Stimulated activated CD4-positive, alpha-beta T cell treated with anti-CD3 and anti-CD28 coated beads, Interleukin-15, amount 100 ng/mL, for 1 hour (primary cell): ENCODE measurements around the gene LUC7L.
"Not testable (repeated sequence)": the region's sequence is repeated elsewhere in the genome, so short reads cannot be mapped to it uniquely, and the experiment has no call there.

Experiments used
- DNase-seq, 2 donors: peaks; one replicate each; pipeline ENCODE4 v3.0.0-alpha.2; 2020; ENCODE audit warnings: low read depth in 1 of 2, low spot score in 1 of 2

The LUC7L gene

DNA sequence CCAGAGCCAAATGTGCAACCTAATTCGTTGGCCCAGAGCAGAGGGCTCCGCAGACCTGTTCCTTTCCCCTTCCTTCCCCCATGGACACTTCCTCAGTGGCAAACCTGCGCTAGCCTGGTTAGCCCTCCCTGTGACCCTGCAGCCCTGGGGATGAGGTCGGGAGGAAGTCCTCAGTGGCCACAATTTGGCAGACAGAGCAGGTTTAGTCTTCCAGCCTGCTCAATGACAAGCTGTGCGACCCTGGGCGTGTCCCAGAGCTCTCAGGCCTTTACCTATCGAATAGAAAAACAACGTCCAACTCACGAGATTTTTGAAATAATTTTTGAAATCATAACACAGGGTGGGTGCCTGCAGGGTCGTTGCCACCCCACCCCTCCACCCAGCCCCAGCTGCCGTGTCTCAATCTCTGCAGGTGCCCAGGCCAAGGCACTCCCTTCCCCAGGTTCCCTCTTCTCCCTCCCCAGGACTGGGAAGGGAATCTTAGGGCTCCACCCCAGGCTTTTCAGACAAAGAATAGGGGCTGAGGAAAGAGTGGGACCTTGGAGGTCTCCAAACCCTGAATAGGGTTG is 62.0 kb downstream of the LUC7L start:
- DNase-seq: no peak

GRCh38 chr16:166375-167121 is 62.7 kb downstream of the LUC7L start:
- DNase-seq: no peak

- DNase-seq: no peak
These were observed 63.5 kb downstream of the LUC7L start, which contains the start of gene HBM for GRCh38 chr16:165539-166374. Gene HBM (plus strand): TSS chr16:165978. CDS start chr16:165998, 20 bp downstream.

GRCh38 chr16:164827-165538 is 64.3 kb downstream of the LUC7L start:
- DNase-seq: no peak

DNA sequence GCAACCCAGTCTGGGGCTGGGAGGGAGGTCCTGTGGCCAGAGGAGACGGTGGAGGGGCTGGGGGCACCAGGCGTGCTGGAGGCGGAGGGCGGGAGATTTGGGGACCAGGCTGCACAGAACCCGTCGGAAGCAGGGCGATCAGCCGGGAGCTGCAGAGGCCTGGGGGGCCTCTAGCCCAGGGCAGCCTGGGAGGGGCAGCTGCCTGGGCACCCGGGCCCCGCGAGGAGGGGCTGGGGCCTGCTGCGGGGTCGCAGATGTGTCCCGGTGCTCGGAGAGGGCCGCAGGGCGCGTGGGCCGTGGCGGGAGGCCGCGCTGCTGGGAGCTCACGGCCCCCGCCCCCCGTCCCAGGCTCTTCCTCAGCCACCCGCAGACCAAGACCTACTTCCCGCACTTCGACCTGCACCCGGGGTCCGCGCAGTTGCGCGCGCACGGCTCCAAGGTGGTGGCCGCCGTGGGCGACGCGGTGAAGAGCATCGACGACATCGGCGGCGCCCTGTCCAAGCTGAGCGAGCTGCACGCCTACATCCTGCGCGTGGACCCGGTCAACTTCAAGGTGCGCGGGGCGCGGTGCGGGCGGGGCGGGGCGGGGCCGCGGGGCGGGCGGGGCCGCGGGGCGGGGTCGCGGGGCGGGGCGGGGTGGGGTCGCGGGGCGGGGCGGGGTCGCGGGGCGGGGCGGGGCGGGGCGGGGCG is 65.0 kb downstream of the LUC7L start:
- DNase-seq: not testable (repeated sequence)

GRCh38 chr16:163696-164095 is 65.6 kb downstream of the LUC7L start:
- DNase-seq: not testable (repeated sequence)

DNA sequence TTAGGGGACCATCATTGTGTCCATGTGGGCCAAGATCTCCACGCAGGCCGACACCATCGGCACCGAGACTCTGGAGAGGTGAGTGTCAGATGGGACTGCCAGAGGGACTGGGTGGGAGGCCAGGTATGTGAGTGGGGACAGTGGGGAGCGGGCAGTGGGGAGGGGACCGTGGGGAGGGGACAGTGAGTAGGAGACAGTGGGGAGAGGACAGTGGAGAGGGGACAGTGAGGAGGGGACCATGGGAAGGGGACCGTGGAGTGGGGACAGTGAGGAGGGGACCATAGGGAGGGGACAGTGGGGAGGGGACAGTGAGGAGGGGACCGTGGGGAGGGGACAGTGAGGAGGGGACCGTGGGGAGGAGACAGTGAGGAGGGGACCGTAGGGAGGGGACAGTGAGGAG is 66.1 kb downstream of the LUC7L start:
- not testable (repeated sequence) for DNase-seq

GRCh38 chr16:162271-162991 is 66.8 kb downstream of the LUC7L start:
- no peak for DNase-seq

GRCh38 chr16:160691-161190 is 68.5 kb downstream of the LUC7L start:
- no peak for DNase-seq

GRCh38 chr16:160242-160641 is 69.0 kb downstream of the LUC7L start:
- DNase-seq: not testable (repeated sequence)

GRCh38 chr16:159136-159849 is 70.0 kb downstream of the LUC7L start:
- no peak for DNase-seq

- DNase-seq: no peak
These were observed 74.2 kb downstream of the LUC7L start for GRCh38 chr16:155031-155398.

- DNase-seq: no peak
These were observed 74.8 kb downstream of the LUC7L start for GRCh38 chr16:154217-155030.

- not testable (repeated sequence) for DNase-seq
These were observed 75.6 kb downstream of the LUC7L start for GRCh38 chr16:153550-154216.

- DNase-seq: not testable (repeated sequence)
These were observed 76.1 kb downstream of the LUC7L start for GRCh38 chr16:153129-153521.

GRCh38 chr16:152141-153128 is 76.8 kb downstream of the LUC7L start, which contains the start of gene HBZ:
Gene HBZ (plus strand): TSS chr16:152644. CDS start chr16:152910, 266 bp downstream.
- no peak for DNase-seq
